Measurements from ENCODE around the gene SLFN11. TPM values are rescaled to one million over a fixed set of nuclear protein-coding genes. Genes with fewer than 3 reads are reported as not detected.

Gene SLFN11
- total and polyA plus RNA-seq, 8 donors: 0.89 to 38.5 (median 6.4) TPM

DNA sequence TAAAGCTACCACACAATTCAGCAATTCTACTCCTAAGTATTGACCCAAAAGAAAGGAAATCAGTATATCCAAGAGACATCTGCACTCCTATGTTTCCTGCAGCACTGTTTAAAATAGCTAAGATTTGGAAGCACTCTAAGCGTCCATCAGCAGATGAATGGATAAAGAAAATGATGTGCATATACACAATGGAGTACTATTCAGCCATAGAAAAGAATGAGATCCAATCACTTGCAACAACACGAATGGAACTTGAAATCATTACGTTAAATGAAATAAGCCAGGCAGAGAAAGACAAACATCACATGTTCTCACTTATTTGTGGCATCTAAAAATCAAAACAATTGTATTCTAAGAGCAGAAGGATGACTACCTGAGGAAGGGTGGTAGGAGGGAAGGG is 1.5 kb downstream of the SLFN11 start:
- H3K4me1 ChIP-seq: peaks cover 10 to 47% (median 33%) of the 10 kb centered on the region in 4 donors
- no peak overlapping the region for H3K27ac ChIP-seq
- H3K36me3 ChIP-seq: no peaks in the 10 kb centered on the region
- 56 to 72% (median 68%) methylated on average over 3 of the region's 3 CpGs for WGBS, 5 donors
- H3K4me3 ChIP-seq: peak overlapping the region in 1 of 4 donors; percentile 72
- peaks cover 0 to 5% (median 0%) of the 10 kb centered on the region in 4 donors for H3K9me3 ChIP-seq
- intact Hi-C loops (cut with DNase I; ENCODE audit: low total_unique reads): no loop called here
- TF ChIP-seq, protein P1, sequence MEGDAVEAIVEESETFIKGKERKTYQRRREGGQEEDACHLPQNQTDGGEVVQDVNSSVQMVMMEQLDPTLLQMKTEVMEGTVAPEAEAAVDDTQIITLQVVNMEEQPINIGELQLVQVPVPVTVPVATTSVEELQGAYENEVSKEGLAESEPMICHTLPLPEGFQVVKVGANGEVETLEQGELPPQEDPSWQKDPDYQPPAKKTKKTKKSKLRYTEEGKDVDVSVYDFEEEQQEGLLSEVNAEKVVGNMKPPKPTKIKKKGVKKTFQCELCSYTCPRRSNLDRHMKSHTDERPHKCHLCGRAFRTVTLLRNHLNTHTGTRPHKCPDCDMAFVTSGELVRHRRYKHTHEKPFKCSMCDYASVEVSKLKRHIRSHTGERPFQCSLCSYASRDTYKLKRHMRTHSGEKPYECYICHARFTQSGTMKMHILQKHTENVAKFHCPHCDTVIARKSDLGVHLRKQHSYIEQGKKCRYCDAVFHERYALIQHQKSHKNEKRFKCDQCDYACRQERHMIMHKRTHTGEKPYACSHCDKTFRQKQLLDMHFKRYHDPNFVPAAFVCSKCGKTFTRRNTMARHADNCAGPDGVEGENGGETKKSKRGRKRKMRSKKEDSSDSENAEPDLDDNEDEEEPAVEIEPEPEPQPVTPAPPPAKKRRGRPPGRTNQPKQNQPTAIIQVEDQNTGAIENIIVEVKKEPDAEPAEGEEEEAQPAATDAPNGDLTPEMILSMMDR (IDR thresholded peaks at IDR 0.05): no peak
- TF ChIP-seq POLR2AphosphoS5 (IDR thresholded peaks at IDR 0.05) (no peak), EP300 (IDR thresholded peaks at IDR 0.05) (no peak), POLR2A (IDR thresholded peaks at IDR 0.05) (no peak)
- peaks cover 0 to 46% (median 15%) of the 10 kb centered on the region in 3 donors for H3K27me3 ChIP-seq
- no peak for DNase-seq

DNA sequence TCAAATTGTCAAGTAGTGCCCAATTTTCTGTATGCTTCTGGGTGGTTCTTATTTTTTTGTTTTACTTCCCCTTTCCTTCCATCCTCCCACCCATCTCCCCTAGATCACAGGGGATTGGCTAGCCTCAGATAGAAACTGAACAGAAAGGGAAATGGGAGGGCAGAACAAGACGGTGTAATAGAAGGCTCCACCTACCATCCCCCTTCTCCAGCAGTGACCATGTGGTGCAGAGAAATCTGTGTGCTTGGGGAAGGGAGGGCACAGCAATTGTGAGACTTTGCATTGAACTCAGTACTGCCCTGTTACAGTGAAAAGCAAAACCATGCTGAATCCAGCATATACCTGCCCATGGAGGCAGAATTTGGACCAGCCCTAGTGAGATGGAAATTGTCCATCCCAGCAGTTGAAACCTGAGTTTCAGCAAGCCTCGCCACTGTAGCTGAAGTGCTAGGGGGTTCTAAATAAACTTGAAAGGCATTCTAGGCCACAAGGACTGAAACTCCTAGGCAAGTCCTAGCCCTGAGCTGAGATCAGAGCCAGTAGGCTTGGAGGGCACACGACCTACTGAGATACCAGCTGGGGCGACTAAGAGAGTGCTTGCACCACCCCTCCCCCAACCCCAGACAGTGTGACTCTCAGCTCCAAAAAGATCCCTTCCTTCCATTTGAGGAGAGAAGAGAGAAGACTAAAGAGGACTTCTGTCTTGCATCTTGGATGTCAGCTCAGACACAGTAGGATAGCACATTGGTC is 5.2 kb downstream of the SLFN11 start:
- Histone ChIP-seq H3K27ac (peak overlapping the region in 1 of 5 donors; percentile 31), H3K9me3 (peaks cover 0 to 5% (median 0%) of the 10 kb centered on the region in 4 donors), H3K27me3 (peaks cover 0 to 32% (median 5%) of the 10 kb centered on the region in 3 donors), H3K4me3 (no peak overlapping the region), H3K36me3 (peaks cover 0 to 10% (median 6%) of the 10 kb centered on the region in 4 donors), H3K4me1 (peaks cover 5 to 29% (median 21%) of the 10 kb centered on the region in 4 donors)
- 33 to 52% (median 47%) methylated on average over 4 of the region's 4 CpGs for WGBS, 5 donors
- TF ChIP-seq EP300 (IDR thresholded peaks at IDR 0.05) (no peak), POLR2A (IDR thresholded peaks at IDR 0.05) (no peak), POLR2AphosphoS5 (IDR thresholded peaks at IDR 0.05) (no peak)
- TF ChIP-seq, protein P1 (IDR thresholded peaks at IDR 0.05): no peak
- intact Hi-C loops (cut with DNase I; ENCODE audit: low total_unique reads): no loop called here
- DNase-seq: peak in 1 of 2 donors; percentile 56

DNA sequence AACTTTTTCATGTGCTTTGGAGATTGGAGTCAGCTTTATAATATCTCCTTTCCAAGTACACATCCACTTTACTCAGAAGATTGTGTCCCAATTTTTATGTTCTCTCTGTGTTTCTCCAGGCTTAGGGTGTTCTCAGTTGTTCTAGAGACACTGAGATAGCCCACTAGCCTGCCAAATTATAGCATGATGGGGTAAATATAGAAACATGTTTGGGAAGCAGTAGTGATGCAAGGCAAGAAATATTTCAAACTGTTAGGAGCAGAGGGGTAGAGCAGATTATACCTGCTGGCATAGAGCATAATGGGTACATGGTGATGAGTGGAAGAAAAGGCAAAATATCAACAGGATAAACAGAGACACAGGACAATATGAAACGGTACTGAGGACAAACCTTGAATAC is 12.4 kb downstream of the SLFN11 start:
- Histone ChIP-seq H3K27me3 (no peaks in the 10 kb centered on the region), H3K27ac (no peak overlapping the region), H3K9me3 (no peaks in the 10 kb centered on the region), H3K4me1 (peaks cover 0 to 5% (median 0%) of the 10 kb centered on the region in 4 donors), H3K36me3 (peaks cover 0 to 34% (median 25%) of the 10 kb centered on the region in 4 donors), H3K4me3 (no peak overlapping the region)
- 46 to 68% (median 63%) methylated on average over 1 of the region's 1 CpG for WGBS, 5 donors
- intact Hi-C loops (cut with DNase I; ENCODE audit: low total_unique reads): no loop called here
- no peak for DNase-seq
- no peak for TF ChIP-seq POLR2AphosphoS5 (IDR thresholded peaks at IDR 0.05)
- TF ChIP-seq, protein P1 (IDR thresholded peaks at IDR 0.05): no peak
- no peak for TF ChIP-seq EP300 (IDR thresholded peaks at IDR 0.05)

DNA sequence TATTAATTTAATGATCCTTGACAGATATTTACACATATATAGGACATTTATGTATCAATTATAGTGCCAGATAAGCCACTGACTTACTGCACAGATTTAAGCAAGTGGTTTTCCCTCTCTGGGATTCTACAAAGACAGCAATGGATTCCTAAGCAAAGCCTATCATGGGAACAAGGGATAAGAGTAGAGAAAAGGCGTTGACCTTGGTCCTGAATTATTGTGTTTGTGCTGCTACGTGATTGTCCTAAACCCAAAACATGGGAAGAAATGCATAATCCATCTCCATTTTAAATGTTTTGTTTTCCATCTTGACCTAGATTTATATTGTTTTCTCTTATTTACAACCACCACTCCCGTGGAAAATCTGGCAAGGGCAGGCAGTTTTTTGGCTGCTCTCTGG is 14.0 kb downstream of the SLFN11 start:
- DNase-seq: no peak
- H3K36me3 ChIP-seq: peaks cover 0 to 34% (median 26%) of the 10 kb centered on the region in 4 donors
- H3K4me1 ChIP-seq: peaks cover 0 to 5% (median 0%) of the 10 kb centered on the region in 4 donors
- no peak overlapping the region for H3K27ac ChIP-seq
- no peaks in the 10 kb centered on the region for H3K9me3 ChIP-seq
- WGBS, 5 donors: 52 to 66% (median 60%) methylated on average over 3 of the region's 3 CpGs
- TF ChIP-seq POLR2A (IDR thresholded peaks at IDR 0.05): no peak
- TF ChIP-seq, protein P1 (IDR thresholded peaks at IDR 0.05): no peak
- TF ChIP-seq EP300 (IDR thresholded peaks at IDR 0.05): no peak
- TF ChIP-seq POLR2AphosphoS5 (IDR thresholded peaks at IDR 0.05): no peak
- no peak overlapping the region for H3K4me3 ChIP-seq
- intact Hi-C loops (cut with DNase I; ENCODE audit: low total_unique reads): no loop called here
- H3K27me3 ChIP-seq: no peaks in the 10 kb centered on the region
